GDM1 (cell line): Measurements from ENCODE around the gene TSFM.
"Not testable (repeated sequence)": the region's sequence is repeated elsewhere in the genome, so short reads cannot be mapped to it uniquely, and the experiment has no call there.

ENCODE experiments used
- DNase-seq: peaks from one replicate; lab custom pipeline; 2025; lab: John Stamatoyannopoulos, UW

The TSFM gene

DNA sequence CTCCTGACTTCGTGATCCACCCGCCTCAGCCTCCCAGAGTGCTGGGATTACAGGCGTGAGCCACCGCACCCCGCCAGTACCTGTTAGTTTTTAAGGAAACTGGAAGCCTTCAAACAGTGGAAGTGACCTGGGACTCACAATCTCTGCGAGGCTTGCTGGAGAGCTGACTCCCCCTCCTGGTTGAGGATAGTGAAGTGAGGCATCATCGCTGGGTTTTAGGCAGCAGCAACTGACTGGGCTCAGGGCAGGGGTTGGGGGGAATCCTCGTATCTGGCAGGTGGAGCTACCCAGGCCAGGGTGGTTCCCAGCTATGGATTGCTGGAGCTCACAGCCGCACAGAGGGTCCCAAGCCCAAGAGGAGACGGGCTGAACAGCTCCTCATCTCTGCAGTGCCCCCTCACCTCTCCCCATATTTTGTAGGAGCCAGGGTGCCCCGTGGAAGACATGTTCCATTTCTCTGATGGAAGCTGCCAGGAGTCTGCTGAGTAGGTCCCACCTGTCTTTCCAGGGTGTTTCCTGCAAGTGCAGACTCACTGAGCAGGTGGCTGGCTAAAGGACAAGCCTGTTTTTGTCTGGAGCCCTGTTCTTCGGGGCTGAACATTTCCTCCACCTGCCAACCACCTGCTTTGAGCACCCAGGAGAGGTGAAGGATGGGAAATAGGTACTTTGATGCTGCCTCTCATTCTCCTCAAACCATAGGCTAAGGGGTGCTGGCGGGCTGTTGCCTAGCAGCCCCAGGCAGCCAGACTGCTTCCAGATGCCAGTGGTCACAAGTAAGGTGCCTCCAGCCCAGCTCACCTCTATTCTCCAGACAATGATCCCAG lies 32.8 kb downstream of the TSFM start:
- DNase-seq, result no peak

DNA sequence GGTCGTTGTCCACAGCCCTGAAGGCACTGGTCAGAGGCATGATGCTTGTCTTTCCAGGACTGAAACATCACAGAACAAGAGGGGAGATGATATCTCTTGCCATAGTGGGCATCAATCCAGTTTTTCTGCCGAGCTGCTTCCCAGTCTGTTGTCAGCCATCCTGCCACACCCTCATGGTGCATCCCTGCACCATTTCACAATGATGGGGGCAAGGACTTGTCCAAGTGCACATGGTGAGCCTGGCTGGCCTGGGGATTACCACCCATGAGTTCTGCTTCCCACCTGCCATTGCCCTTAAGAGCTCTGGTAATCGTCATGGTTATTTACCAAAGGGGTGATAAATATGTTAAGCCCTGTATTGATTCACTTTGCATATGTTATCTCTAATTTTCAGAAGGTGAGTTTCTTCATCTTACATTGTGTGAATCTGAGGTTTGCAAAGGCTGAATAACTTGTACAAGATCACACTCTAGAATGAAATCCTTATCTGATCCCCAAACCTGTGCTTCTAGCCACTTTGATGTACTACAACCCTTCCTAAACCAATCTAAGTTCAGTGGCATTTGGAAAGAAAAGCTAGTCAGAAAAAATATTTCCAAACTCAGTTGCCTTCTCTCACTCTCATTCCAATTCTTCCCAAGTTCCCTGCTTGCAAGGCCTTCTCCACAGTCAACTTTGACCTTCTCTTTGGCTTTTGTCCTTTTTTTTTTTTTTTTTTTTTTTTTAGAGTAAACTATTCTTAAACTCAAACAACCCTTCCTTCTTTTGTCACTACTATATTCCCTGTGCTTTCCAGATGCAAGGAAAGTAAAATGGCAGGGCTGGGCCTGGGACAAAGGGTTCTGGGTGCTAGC lies 33.6 kb downstream of the TSFM start:
- DNase-seq, result no peak

DNA sequence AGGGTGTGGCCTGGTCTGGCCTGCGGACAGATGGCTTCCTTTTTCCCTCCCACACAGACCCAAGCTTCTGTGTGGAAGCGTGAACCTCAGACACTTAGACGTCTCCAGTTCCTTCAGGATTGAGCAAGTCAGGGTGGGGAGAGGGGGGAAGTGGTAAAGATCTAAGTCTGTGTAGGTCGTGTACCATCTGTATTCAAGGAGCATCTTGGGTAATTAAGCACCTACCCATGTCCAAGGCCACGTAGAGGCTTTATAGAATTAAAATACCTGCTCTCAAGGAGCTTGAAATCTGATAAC lies 34.2 kb downstream of the TSFM start:
- no peak for DNase-seq

DNA sequence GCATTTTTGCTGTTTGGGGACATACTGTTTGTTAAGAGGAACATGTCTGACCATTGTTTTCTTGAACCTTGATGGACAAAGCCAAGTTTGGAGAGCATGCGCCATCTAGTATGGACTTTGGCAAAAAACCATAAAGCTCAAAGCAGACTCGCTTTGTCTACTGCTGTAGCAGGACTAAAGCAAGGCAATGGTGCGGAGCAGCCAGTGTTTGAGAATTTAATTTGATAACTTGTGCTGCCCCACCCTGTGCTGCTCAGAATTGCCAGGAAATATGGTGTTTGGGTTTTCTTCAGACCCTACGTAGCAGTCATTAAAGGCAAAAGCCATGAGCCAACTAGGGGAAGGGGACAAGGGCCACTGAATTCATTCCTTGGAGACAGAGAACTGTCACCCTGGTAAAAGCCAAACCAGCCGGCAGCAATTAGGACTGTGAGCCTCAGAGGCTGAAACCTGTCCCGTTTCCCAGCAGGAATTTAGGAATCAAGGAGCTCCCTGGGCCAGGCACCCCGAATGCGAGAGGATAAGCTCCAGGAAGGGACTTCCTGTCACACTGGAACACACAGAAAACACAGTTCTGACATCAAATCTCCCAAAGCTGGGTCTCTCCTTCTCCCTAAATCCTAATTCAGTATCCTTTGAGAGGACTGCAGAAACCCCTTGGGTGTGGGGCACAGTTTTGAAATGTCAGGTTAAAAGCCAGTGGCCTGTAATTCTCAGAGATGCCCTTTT lies 34.8 kb downstream of the TSFM start:
- no peak for DNase-seq

DNA sequence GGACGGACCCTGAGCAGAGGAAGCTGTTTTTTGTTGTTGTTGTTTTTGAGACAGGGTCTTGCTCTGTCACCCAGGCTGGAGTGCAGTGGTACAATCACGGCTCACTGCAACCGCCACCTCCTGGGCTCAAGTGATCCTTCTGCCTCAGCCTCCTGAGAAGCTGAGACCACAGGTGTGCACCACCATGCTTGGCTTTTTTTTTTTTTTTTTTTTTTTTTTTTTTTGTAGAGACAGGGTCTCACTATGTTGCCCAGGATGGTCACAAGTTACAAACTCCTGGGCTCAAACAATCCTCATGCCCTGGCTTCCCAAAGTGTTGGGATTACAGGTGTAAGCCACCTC lies 35.4 kb downstream of the TSFM start:
- DNase-seq, result not testable (repeated sequence)

DNA sequence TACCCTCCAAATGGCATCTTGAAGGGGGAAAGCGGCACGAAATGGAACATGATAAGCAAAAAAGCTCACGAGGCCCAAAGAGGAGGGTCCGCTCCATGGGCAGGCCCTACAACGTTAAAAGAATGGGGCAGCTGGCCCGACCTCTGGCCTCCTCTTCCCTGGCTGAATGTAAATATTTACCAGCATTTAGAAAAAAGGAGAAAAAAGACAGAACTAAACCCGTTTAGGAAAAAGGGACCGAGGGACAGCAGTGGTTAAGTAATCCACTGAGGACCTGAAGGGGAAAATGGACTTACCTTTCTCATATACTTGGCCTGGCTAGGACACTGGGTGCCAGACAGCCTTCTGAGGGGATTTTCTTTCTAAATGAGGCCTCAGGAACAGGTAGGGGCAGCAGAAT lies 37.5 kb downstream of the TSFM start:
- not testable (repeated sequence) for DNase-seq

DNA sequence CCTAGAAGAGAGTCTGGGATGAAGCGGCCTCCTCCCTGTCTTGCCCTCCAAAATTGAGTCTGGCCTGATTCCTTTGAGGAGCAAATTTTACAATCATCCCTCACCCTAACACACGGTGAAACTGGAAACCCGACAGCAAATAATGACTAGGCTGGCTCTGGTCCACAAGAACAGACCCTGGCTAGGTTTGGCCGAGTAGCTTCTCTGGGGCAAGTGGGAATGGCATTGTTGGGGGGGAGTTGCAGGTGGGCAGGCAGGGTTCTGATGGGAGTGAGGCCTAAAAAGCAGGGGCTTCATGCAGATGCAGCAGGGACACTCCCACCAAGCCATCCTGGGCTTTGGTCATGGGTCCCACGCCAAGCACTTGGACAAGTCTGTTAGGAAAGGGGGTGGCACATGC lies 38.4 kb downstream of the TSFM start:
- DNase-seq, result not testable (repeated sequence)

DNA sequence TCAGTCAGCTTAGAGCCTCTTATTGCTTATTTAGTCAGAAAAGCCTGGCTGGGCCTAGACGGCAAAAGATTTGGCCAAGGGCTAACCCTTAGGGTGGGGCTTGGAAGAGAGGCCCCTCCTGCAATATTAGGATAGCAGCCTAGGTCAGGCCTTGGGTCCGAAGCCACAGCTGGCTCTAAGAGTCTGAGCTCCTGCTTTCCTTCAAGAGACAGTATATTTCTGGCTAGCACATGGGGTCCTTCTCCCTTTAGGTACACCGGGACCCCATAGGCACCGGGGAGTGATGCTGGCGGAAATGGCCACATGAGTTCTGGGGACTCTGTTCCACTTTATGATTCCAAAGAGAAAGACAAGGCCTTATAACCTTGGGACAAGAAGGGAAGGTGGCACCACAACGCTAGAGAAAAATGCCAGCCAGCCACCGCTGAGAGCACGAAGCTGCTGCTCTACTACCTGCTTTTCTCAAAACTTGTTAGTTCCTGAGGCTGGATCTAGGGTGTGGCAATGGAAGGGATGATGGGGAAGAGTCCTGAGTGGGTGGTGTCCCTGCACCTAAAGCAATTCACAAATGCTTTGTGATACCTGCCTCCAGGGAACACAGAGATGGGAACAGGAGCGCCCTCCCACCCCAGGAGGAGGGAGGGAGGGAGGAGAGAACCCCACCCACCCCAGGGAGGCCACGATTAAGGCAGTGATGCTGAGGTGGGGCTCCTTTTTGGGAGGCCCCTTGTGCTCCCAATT lies 39.1 kb downstream of the TSFM start:
- no peak for DNase-seq

DNA sequence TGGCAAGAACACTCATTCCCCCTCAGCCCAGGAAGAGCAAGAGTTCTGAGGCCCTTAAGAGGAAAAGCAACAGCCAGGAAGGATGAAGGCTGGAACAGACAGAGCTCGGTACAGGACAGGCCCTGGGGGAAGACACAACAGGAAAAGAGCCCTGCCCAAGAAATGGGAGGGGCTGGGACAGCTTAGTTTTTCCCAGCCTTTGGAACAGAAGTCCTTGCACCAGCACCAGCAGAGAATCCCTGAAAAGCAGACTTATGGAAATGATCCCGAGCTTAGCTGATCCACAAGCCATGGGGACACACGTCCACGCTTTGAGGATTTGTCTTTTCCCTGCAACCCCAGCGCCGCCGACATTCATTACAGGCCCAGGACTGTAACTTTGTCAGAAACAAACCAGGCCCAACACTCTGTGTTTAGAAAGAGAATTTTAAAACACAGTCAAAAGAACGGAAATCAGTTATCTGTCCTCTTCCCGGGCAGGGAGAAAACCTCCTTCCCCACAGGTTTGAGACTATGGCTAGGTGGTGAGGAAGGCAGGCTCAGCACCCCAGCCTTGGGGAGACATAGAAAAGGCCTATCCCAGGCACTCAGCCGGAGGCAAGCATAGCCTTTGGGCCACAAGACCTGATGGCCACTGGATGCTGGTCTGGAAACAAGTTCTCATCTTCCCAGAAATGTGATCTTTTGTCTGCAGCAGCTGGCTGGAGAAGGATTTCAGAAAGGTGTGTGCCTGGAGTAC lies 40.0 kb downstream of the TSFM start:
- no peak for DNase-seq

DNA sequence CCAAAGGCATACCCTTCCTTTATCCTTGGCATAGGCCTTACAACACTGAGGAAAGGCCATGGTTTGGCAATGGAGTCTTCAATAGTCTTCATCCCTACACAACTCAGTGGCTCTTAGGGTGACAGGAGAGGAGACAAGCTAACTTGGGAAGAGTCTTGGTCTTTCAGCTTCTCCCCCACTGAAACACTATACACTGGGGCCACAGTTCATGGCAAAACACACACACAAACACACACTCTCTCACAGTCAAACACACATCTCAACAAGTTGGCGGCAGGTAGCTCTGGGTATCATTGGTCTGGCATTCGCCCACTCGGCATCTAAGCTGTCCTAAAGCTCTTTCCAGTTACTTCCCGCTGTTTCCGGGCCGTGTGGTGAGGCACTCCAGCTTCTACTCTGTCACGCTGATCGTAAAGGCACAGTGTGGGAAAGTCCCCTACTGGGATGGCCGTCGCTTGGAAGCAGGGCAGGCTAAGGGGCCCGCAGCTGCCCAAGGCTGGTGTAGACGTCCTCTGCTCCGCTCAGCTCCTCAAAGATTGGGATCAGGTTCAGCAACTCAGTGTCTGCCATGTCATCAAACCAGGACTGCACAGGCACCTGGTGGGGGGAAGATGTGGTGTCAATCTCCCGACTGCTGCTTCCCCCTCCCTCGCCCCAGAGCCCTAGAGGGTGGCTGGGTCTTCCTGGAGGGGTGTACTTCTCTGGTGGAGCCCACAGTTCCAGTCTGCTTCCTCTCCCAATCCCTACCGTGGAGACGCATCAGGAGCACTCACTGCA lies 40.7 kb downstream of the TSFM start:
- DNase-seq, result no peak

DNA sequence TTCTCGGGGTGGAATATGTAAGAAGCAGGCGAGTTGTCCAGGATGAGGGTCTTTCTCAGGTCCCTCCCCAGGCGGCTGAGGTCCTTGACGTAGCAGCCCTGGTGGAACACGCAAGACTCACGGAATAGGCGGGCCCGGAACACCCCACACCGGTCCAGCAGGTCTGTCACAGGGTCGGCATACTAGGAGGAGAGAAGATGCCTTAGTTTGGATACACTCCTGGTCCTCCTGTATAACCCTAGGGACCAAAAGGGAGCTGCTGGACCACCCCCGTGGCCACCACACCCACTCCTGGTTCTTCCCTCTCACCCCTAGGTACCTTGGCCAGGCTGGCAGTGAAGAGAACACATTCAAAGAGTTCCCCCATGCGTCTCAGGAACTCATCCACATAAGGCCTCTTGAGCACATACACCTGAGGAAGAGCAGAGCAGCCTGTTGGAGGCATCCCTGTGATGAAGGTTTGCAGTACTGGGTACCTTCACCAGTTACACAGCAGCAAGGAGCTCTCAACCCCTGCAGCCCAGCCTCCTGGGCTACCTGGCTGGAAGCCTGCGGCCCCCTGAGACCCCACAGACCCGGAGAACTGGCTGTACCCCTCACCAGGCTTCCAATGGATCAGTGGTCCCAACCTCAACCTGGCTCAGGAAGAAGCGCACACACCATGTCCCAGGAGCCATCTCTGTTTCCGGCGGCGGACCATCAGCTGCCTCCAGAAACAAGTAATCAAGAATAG lies 41.5 kb downstream of the TSFM start:
- no peak for DNase-seq

DNA sequence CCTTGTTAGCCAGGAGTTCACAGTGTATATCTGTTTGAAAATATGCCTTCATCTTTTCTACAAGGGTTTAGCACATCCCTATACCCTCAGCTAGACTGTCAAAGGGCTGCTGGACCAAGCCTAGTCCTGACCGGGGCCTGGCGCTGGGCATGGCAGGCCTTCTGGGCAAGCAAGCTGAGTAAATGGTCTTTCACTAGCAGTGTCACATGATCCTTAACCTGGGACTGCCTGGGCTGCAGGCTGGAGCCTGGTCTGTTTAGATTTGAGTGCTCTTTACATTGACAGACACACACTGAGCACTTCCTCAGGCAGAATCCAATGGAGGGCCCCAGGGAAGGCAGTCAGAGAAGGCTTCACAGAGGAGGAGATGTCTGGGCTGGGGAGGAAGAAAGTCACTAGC lies 42.9 kb downstream of the TSFM start:
- DNase-seq, result no peak

DNA sequence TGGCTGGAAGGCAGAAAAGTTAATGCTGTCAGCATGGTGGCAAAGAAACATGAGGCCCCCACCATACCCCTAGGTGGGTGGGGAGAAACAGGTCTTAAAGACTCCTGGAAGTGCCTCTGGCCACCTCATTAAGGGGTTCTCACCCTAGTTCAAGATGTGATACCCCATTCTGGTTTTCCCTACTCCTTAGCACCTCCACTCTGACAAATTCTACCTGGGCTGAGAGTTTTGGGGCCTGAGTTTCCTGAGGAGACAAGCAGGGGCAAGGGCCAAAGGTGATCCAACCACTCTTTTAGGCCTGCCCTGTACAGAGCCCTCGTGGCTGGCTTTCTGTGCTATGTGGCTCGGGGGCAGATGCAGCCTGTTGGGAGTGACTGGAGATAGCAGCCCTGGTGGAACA lies 43.8 kb downstream of the TSFM start:
- DNase-seq, result no peak

DNA sequence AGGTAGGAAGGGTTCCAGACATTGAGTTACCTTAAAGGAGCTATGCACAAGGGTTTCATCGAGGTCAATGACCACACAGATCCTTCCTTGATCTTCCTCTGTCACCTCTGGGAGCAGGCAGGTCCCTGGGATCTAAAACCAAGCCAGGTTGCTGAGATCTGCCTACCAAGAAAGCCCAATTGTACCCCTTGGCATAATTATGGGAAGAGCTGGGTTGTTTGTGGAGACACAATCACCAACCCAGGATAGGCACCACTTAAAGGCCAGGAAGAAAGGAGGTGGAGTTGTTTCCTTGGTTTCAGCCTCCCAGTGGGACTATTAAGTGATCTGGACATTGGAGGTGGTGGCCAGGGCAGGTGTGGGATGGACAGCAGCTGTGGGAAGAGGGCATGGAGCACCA lies 44.4 kb downstream of the TSFM start:
- DNase-seq, result no peak

DNA sequence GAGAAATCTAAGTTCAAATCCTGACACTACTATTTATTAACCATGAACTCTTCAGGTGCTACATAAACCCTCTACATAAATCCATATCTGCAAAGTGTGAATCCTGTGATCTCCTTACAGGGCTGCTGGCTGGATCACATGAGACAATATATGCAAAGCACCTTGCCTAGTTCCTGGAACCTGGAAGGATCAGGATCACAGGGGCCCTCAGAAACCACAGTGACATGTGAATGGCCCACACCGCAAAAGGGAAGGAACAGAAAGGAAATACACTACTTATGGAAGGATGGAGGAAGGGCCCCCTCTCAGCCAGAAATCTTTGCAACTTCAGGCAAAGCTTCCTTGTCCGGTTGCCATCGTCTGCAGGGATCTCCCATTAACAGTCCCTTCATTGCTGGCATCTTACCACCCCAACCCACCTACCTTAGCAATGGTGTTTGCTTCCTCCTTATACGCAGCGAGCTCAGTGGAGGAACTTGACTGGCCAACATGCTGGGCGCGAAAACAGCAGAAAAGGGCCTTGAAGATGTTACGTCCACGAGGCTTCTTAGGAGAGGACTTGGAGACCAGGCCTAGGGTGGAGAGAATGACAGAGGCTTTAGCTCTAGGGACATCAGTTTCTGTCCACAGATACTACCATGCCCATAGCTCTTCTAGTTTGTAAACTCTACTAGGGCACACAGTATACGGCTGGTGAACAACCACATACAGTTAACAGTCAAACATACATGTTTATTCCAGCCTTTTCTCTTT lies 46.6 kb downstream of the TSFM start:
- DNase-seq, result no peak

DNA sequence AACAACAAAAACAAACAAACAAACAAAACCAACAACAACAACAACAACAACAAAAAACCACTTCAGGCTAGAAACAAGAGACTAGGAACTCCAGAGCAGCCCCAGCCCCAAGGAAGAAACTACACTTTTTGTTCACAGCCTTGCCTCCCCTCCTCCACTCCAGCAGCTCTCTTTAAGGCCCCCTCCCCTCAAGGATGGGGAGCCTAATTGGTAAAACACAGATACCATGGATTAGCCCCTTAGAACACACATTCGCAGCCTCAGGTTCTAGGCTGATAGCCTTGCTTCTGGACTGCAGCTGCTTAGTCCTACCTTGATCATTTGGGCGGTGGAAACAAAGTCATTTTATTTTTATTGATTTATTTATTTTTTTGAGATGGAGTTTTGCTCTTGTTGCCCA lies 47.8 kb downstream of the TSFM start:
- no peak for DNase-seq

DNA sequence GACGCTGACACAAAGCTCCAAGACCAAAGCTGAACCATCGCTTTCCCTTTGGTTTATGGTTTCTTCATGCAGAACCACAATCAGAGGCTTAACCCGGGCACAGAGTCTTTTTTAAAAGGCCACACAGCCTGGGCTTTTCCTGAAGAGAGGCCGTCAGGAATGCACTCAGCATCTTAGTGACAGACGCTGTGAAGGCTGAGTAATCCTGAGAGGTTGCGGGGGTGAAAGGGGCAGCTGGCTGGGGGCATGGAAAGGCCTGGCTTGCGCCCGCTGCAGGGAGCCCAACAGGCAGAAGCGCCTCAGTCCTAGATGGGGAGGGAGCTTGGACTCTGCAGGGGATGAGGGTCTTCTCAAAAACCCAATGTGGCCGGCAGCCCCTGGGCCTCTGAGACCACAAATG lies 50.4 kb downstream of the TSFM start:
- no peak for DNase-seq

DNA sequence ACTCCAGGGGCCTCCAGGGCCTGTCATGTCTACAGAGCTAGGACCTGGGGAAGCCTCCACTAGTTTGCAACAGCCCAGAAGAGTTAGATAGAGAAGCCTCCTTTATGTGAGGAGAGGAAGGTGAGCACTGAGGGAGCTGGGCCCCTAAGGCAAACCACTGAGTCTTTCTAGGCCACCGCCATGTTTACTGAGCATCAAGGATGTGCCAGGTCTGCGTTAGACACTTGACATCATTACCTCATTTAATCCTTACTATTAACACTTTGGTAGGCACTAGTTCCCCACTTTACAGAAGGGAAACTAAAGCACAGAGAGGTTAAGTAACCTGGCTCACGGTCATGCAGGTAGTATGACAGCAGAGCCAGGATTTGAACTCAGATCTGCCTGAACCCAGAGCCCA lies 51.1 kb downstream of the TSFM start:
- DNase-seq, result no peak
